ENCODE measurements around the gene M6PR.
"Not testable (repeated sequence)": the region's sequence is repeated elsewhere in the genome, so short reads cannot be mapped to it uniquely, and the experiment has no call there.

The M6PR gene

GRCh38 chr12:8912914-8913313, 36.5 kb downstream of the M6PR start:
- TF ChIP-seq GATA1 (IDR thresholded peaks at IDR 0.05; ENCODE audit: low read depth, low read length) (no peak), POLR2A (IDR thresholded peaks at IDR 0.05; ENCODE audit: low read length) (no peak)
- peak; percentile 7 to 16 for DNase-seq

- no peak for TF ChIP-seq POLR2A (IDR thresholded peaks at IDR 0.05; ENCODE audit: low read length)
- DNase-seq = no peak
Measured at GRCh38 chr12:8911606-8912268, 37.7 kb downstream of the M6PR start.

- TF ChIP-seq GATA1 (IDR thresholded peaks at IDR 0.05; ENCODE audit: low read depth, low read length) (no peak), POLR2A (IDR thresholded peaks at IDR 0.05; ENCODE audit: low read length) (no peak)
- DNase-seq = no peak
Measured at GRCh38 chr12:8909752-8910151, 39.7 kb downstream of the M6PR start.

GRCh38 chr12:8907513-8907912, 41.9 kb downstream of the M6PR start:
- TF ChIP-seq GATA1 (IDR thresholded peaks at IDR 0.05; ENCODE audit: low read depth, low read length) = no peak
- TF ChIP-seq POLR2A (IDR thresholded peaks at IDR 0.05; ENCODE audit: low read length) = no peak
- no peak for DNase-seq

- no peak for TF ChIP-seq POLR2A (IDR thresholded peaks at IDR 0.05; ENCODE audit: low read length)
- TF ChIP-seq GATA1 (IDR thresholded peaks at IDR 0.05; ENCODE audit: low read depth, low read length) = no peak
- DNase-seq = no peak
Measured at GRCh38 chr12:8906266-8907180, 42.9 kb downstream of the M6PR start.

GRCh38 chr12:8905546-8905945, 43.9 kb downstream of the M6PR start:
- TF ChIP-seq POLR2A (IDR thresholded peaks at IDR 0.05; ENCODE audit: low read length) = no peak
- no peak for TF ChIP-seq GATA1 (IDR thresholded peaks at IDR 0.05; ENCODE audit: low read depth, low read length)
- no peak for DNase-seq

GRCh38 chr12:8904665-8905064, 44.8 kb downstream of the M6PR start:
- no peak for TF ChIP-seq POLR2A (IDR thresholded peaks at IDR 0.05; ENCODE audit: low read length)
- no peak for TF ChIP-seq GATA1 (IDR thresholded peaks at IDR 0.05; ENCODE audit: low read depth, low read length)
- DNase-seq = no peak

- no peak for TF ChIP-seq GATA1 (IDR thresholded peaks at IDR 0.05; ENCODE audit: low read depth, low read length)
- no peak for TF ChIP-seq POLR2A (IDR thresholded peaks at IDR 0.05; ENCODE audit: low read length)
- no peak for DNase-seq
Measured at GRCh38 chr12:8903646-8904045, 45.8 kb downstream of the M6PR start.

GRCh38 chr12:8902703-8903102, 46.7 kb downstream of the M6PR start:
- not testable (repeated sequence) for DNase-seq

- DNase-seq = no peak
- TF ChIP-seq GATA1 (IDR thresholded peaks at IDR 0.05; ENCODE audit: low read depth, low read length) (no peak), POLR2A (IDR thresholded peaks at IDR 0.05; ENCODE audit: low read length) (no peak)
Measured at GRCh38 chr12:8899830-8900229, 49.6 kb downstream of the M6PR start.

- TF ChIP-seq GATA1 (IDR thresholded peaks at IDR 0.05; ENCODE audit: low read depth, low read length) (no peak), POLR2A (IDR thresholded peaks at IDR 0.05; ENCODE audit: low read length) (no peak)
- no peak for DNase-seq
Measured at GRCh38 chr12:8897081-8897480, 52.4 kb downstream of the M6PR start.

- DNase-seq = no peak
Measured at GRCh38 chr12:8894986-8895385, 54.5 kb downstream of the M6PR start.

GRCh38 chr12:8894378-8894777, 55.1 kb downstream of the M6PR start:
- TF ChIP-seq GATA1 (IDR thresholded peaks at IDR 0.05; ENCODE audit: low read depth, low read length) = no peak
- no peak for TF ChIP-seq POLR2A (IDR thresholded peaks at IDR 0.05; ENCODE audit: low read length)
- DNase-seq = no peak

More at GRCh38 chr12:8894986-8895385, 54.5 kb downstream of the M6PR start:
- TF ChIP-seq POLR2A (IDR thresholded peaks at IDR 0.05; ENCODE audit: low read length) (no peak), GATA1 (IDR thresholded peaks at IDR 0.05; ENCODE audit: low read depth, low read length) (no peak)

- DNase-seq = no peak
- no peak for TF ChIP-seq GATA1 (IDR thresholded peaks at IDR 0.05; ENCODE audit: low read depth, low read length)
- TF ChIP-seq POLR2A (IDR thresholded peaks at IDR 0.05; ENCODE audit: low read length) = no peak
Measured at GRCh38 chr12:8891976-8892375, 57.5 kb downstream of the M6PR start.
